SU-DHL-6 (cell line): Measurements from ENCODE around the gene FIBCD1.

Experiments
- H2AFZ ChIP-seq: fragments of 200-600 bp; sonication (generic); 2 replicates; pipeline ENCODE4 v1.6.1; 2014; ENCODE audit warnings: low read depth, mild to moderate bottlenecking, moderate library complexity, mixed read lengths, antibody characterized with exemption, low read length; ENCODE audit not compliant: severe bottlenecking
- H3F3A ChIP-seq: fragments of 200-600 bp; shearing (Covaris generic); 2 replicates; pipeline ENCODE4 v1.6.0; 2016; ENCODE audit warnings: antibody characterized with exemption, mild to moderate bottlenecking; ENCODE audit not compliant: insufficient read depth
- H3K27ac ChIP-seq: fragments of 200-600 bp; sonication (generic); 2 replicates; pipeline ENCODE4 v1.5.1; 2016; ENCODE audit warnings: low read depth, mild to moderate bottlenecking, low read length, moderate library complexity, mixed read lengths
- H3K27me3 ChIP-seq: fragments of 200-600 bp; sonication (generic), shearing (Covaris generic); 2 replicates; pipeline ENCODE4 v1.6.0; 2014; ENCODE audit warnings: mild to moderate bottlenecking, low read length
- H3K36me3 ChIP-seq: fragments of 200-600 bp; sonication (generic); 2 replicates; pipeline ENCODE4 v1.6.1; 2014; ENCODE audit warnings: mild to moderate bottlenecking, low read length, mixed read lengths
- H3K4me2 ChIP-seq: fragments of 300-600, 200-600 bp; shearing (Covaris generic), sonication (generic); 2 replicates; pipeline ENCODE4 v1.6.0; 2014; ENCODE audit warnings: low read length, low read depth, mild to moderate bottlenecking; ENCODE audit not compliant: poor library complexity, severe bottlenecking
- H3K4me3 ChIP-seq: fragments of 200-600 bp; sonication (generic); 2 replicates; pipeline ENCODE4 v1.5.1; 2014; ENCODE audit warnings: antibody characterized with exemption, low read length, mild to moderate bottlenecking, mixed read lengths; ENCODE audit not compliant: insufficient read depth, poor library complexity, severe bottlenecking
- H3K79me2 ChIP-seq: fragments of 200-600 bp; sonication (generic); 2 replicates; pipeline ENCODE4 v1.6.1; 2014; ENCODE audit warnings: mild to moderate bottlenecking, low read length, moderate library complexity; ENCODE audit not compliant: insufficient read depth
- H3K9ac ChIP-seq: fragments of 200-600 bp; sonication (generic); 2 replicates; pipeline ENCODE4 v1.7.0; 2014; ENCODE audit warnings: mild to moderate bottlenecking, low read length
- H3K9me2 ChIP-seq: fragments of 200-600 bp; sonication (generic); replicated peaks from 2 replicates; pipeline ENCODE4 v1.6.1; 2014; ENCODE audit warnings: low read length; ENCODE audit not compliant: insufficient read depth
- H3K9me3 ChIP-seq: fragments of 200-600 bp; sonication (generic); 2 replicates; pipeline ENCODE4 v1.6.1; 2014; ENCODE audit warnings: low read length, mixed read lengths; ENCODE audit not compliant: insufficient read depth
- H4K20me1 ChIP-seq: fragments of 200-600 bp; sonication (generic); 2 replicates; pipeline ENCODE4 v1.6.1; 2014; ENCODE audit warnings: low read depth, mild to moderate bottlenecking, antibody characterized with exemption, low read length, moderate library complexity, mixed read lengths
- EZH2phosphoT487 ChIP-seq: fragments of 200-600 bp; sonication (generic), shearing (Covaris generic); conservative IDR thresholded peaks from 2 replicates; pipeline ENCODE4 v1.6.1; 2018; ENCODE audit warnings: mild to moderate bottlenecking, antibody characterized with exemption, low read length, moderate library complexity, mixed read lengths
- TF ChIP-seq, protein P1 (sequence below): fragments of 200-600 bp; sonication (generic); IDR thresholded peaks from one replicate; pipeline ENCODE4 v1.5.1; 2017; ENCODE audit warnings: antibody characterized with exemption, mild to moderate bottlenecking, low read length, moderate library complexity; ENCODE audit not compliant: insufficient read depth, poor library complexity, severe bottlenecking

FIBCD1 gene

DNA sequence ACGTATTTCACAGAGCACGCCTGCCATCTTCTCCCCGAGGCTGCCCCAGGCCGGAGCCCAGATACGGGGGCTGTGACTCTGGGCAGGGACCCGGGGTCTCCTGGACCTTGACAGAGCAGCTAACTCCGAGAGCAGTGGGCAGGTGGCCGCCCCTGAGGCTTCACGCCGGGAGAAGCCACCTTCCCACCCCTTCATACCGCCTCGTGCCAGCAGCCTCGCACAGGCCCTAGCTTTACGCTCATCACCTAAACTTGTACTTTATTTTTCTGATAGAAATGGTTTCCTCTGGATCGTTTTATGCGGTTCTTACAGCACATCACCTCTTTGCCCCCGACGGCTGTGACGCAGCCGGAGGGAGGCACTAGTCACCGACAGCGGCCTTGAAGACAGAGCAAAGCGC lies 52.1 kb downstream of the FIBCD1 start:
- Histone ChIP-seq H3K4me3 (no peak overlapping the region), H3K9me2 (no peaks in the 10 kb centered on the region), H3K4me2 (no peak overlapping the region), H3K9me3 (no peaks in the 10 kb centered on the region), H3K79me2 (no peaks in the 10 kb centered on the region), H3K27ac (no peak overlapping the region), H3F3A (no peaks in the 10 kb centered on the region), H3K9ac (no peak overlapping the region), H2AFZ (no peak overlapping the region), H3K27me3 (no peaks in the 10 kb centered on the region), H4K20me1 (no peaks in the 10 kb centered on the region), H3K36me3 (no peaks in the 10 kb centered on the region)
- TF ChIP-seq, protein P1, sequence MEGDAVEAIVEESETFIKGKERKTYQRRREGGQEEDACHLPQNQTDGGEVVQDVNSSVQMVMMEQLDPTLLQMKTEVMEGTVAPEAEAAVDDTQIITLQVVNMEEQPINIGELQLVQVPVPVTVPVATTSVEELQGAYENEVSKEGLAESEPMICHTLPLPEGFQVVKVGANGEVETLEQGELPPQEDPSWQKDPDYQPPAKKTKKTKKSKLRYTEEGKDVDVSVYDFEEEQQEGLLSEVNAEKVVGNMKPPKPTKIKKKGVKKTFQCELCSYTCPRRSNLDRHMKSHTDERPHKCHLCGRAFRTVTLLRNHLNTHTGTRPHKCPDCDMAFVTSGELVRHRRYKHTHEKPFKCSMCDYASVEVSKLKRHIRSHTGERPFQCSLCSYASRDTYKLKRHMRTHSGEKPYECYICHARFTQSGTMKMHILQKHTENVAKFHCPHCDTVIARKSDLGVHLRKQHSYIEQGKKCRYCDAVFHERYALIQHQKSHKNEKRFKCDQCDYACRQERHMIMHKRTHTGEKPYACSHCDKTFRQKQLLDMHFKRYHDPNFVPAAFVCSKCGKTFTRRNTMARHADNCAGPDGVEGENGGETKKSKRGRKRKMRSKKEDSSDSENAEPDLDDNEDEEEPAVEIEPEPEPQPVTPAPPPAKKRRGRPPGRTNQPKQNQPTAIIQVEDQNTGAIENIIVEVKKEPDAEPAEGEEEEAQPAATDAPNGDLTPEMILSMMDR: no peak
- TF ChIP-seq EZH2phosphoT487: no peak

DNA sequence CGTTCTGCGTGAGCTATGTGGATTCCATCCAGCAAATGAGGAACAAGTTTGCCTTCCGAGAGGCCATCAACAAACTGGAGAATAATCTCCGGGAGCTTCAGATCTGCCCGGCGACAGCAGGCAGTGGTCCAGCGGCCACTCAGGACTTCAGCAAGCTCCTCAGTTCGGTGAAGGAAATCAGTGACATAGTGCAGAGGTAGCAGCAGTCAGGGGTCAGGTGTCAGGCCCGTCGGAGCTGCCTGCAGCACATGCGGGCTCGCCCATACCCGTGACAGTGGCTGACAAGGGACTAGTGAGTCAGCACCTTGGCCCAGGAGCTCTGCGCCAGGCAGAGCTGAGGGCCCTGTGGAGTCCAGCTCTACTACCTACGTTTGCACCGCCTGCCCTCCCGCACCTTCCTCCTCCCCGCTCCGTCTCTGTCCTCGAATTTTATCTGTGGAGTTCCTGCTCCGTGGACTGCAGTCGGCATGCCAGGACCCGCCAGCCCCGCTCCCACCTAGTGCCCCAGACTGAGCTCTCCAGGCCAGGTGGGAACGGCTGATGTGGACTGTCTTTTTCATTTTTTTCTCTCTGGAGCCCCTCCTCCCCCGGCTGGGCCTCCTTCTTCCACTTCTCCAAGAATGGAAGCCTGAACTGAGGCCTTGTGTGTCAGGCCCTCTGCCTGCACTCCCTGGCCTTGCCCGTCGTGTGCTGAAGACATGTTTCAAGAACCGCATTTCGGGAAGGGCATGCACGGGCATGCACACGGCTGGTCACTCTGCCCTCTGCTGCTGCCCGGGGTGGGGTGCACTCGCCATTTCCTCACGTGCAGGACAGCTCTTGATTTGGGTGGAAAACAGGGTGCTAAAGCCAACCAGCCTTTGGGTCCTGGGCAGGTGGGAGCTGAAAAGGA lies 53.3 kb downstream of the FIBCD1 start:
- no peak overlapping the region for H3K4me3 ChIP-seq
- no peaks in the 10 kb centered on the region for H3F3A ChIP-seq
- no peak overlapping the region for H3K27ac ChIP-seq
- no peaks in the 10 kb centered on the region for H4K20me1 ChIP-seq
- no peaks in the 10 kb centered on the region for H3K27me3 ChIP-seq
- no peak overlapping the region for H3K4me2 ChIP-seq
- no peaks in the 10 kb centered on the region for H3K36me3 ChIP-seq
- H3K9ac ChIP-seq: no peak overlapping the region
- TF ChIP-seq EZH2phosphoT487: no peak
- TF ChIP-seq, protein P1: no peak
- H3K79me2 ChIP-seq: no peaks in the 10 kb centered on the region
- no peaks in the 10 kb centered on the region for H3K9me3 ChIP-seq
- H2AFZ ChIP-seq: no peak overlapping the region
- H3K9me2 ChIP-seq: no peaks in the 10 kb centered on the region

- Histone ChIP-seq H3K79me2 (no peaks in the 10 kb centered on the region), H3K9ac (no peak overlapping the region), H3K9me3 (no peaks in the 10 kb centered on the region), H3K27me3 (no peaks in the 10 kb centered on the region), H4K20me1 (no peaks in the 10 kb centered on the region), H2AFZ (no peak overlapping the region), H3K4me2 (no peak overlapping the region), H3K4me3 (no peak overlapping the region), H3K9me2 (no peaks in the 10 kb centered on the region), H3K27ac (no peak overlapping the region), H3F3A (no peaks in the 10 kb centered on the region), H3K36me3 (no peaks in the 10 kb centered on the region)
- TF ChIP-seq EZH2phosphoT487: no peak
- TF ChIP-seq, protein P1: no peak
These were observed 54.2 kb downstream of the FIBCD1 start for GRCh38 chr9:130884542-130885483.
